ENCODE data around the gene PI4KB.
"Not testable (repeated sequence)": the region's sequence is repeated elsewhere in the genome, so short reads cannot be mapped to it uniquely, and the experiment has no call there.

PI4KB gene

DNA sequence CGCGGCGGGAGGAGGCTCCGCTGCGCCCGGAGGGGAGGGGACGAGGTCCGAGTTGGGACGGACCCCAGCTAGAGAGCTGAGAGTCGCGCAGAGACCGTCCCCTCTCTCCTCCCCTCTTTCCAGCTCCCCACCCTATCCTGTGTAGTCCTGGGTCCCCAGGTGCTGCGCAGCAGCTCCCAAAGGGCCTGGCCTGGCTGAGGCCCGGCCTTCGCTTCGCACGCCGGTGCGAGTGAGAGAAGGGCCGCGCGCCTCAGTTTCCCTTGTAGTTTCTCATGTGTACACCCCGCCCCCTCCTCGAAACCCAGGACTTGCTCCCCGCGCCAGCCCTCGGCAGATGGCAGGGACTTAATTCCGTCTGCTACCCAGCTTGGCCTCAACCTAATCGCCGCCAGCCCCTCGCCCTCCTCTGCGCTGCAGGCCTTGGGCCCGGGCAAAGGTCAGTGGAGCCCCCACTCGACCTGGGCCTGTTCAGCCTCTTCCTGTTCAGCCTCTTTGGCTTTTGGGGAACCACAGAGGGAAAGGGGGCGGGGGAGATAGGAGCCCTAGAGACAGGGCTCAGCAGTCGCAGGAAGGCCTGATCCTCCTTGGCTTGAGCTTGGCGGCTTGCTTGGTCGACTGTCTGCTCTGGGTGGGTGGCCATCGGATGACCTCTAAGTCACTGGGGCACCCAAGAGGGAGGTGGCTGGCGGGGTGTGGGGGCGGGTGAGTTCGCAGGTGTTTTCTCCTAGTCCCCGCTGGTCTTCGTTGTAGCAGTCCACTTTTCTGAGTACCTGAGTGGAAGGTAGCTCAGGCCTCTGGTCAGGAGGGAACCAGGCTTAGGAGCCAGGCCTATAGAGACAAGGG lies 44.1 kb downstream of the PI4KB start:
- Mint-ChIP-seq H3K9me3 (no peaks in the 10 kb centered on the region), H3K4me1 (ENCODE audit: low read depth) (peaks cover 19% of the 10 kb centered on the region), H3K36me3 (ENCODE audit: low read depth) (peaks cover 14% of the 10 kb centered on the region)

DNA sequence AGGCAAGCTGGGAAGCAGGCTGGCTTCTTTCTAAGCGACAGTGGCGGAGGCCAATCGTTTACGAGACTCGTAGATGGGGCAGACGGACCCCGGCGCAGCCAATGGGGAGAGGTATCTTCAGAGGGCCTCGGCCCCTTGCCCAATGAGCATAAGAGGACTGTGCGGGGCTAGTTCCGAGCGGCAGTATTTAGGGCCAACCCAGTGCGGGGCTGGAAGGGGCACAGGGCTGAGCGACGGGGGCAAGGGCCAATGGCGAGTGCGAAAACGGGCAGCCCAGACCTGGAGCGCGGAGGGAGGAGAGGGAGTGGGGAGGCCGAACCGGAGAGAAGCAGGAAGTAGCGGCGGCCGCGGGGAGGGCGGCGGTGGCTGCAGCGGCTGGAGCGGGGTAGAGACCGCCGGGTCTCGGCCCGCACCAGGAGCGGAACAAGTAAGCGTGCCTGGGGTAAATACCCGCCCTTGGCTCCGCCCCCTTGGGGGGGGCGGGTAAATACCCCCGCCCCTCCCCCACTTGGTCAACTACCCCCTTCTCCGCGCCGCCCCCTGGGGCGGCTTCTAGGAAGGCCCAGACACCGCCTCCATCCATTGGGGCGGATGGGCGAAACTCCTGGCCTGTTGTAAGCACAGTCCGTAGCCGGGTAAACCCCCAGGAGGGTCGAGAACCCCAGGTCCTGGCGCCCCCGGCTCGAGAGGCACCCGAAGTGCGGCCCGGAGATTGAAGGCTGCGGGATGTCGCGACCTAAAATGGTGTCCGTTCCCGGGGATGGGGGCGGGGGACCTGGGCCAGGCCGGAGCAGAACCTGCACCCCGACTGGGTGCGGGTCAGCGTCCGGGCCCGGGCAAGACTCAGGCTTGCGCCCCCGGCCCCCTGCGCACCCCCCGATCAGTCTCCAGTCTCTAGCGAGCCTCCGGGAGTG lies 45.0 kb downstream of the PI4KB start, which contains the start of gene ZNF687:
Gene ZNF687, plus strand, starts transcription at position 331 of the 914 bp plus-strand sequence. CDS start 3,993 bp downstream, outside the sequence.
- H3K9me3 Mint-ChIP-seq, result no peaks in the 10 kb centered on the region
- no peaks in the 10 kb centered on the region for H3K27me3 Mint-ChIP-seq (ENCODE audit: low read depth)
- H3K4me3 Mint-ChIP-seq, result peak within 1 kb of the TSS; percentile 98
- peak within 1 kb of the TSS; percentile 99 for H3K27ac Mint-ChIP-seq
- H3K4me1 Mint-ChIP-seq (ENCODE audit: low read depth), result peaks cover 24% of the 10 kb centered on the region
- H3K36me3 Mint-ChIP-seq (ENCODE audit: low read depth), result peaks cover 14% of the 10 kb centered on the region

More for the DNA sequence above, 44.1 kb downstream of the PI4KB start:
- peak overlapping the region; percentile 93 for H3K4me3 Mint-ChIP-seq
- no peaks in the 10 kb centered on the region for H3K27me3 Mint-ChIP-seq (ENCODE audit: low read depth)
- H3K27ac Mint-ChIP-seq, result peak overlapping the region; percentile 90

DNA sequence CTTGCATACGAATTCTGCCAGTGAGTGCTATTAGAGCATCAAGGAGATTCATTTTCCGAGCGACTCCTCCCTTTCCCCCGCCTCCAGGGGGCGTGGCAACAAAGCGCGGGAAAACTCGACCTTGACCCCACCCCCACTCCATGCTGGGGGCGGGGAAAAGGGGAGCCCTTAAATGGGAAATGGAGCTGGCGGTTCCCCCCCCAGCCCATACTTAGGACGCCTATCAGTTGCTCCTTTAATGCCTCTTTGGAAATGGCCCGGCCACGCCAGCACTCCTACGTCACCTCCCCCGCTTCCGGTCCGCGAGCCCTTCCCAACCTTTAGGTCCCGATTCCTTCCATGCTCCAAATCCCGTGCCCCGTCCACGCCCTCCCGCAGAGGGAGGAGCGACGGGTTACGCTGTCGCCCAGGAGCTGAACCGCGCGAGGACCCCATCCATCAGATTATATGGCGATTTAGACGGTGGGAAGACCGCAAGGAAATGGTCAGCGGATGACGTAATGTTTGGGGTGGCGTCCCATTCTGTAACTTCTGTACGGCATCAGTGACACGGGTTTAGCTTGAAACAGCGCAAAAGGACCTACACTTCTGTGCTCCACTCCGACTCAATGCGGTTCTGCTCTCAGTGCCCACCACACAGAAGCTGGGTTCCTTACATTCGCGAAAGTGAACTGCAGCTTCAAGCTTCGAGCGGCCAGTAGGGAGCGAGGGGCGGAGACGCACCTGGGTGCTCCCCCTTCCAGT lies 45.8 kb downstream of the PI4KB start:
- peak overlapping the region; percentile 99 for H3K27ac Mint-ChIP-seq

DNA sequence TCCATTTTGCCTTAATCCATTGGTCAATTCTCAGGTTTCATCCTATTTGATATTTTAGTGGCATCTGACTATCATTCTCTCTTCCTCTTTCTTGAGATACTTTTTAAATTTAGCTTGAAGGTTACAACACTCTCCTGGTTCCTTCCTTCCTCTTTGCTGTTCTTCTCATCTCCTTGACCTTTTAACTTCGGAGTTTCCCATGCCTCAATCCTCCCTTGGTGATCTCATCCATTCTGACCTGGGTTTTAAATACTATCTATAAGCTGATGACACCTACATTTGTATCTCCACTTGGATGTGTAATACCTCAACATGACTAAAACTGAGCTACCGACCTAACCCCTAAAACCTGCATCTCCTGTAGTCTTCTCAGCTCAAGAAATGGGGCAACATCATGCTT lies 50.0 kb downstream of the PI4KB start:
- H3K27me3 Mint-ChIP-seq (ENCODE audit: low read depth), result no peaks in the 10 kb centered on the region
- H3K9me3 Mint-ChIP-seq, result no peaks in the 10 kb centered on the region
- peaks cover 8% of the 10 kb centered on the region for H3K36me3 Mint-ChIP-seq (ENCODE audit: low read depth)
- H3K27ac Mint-ChIP-seq, result peak overlapping the region; percentile 7
- peaks cover 8% of the 10 kb centered on the region for H3K4me1 Mint-ChIP-seq (ENCODE audit: low read depth)
- no peak overlapping the region for H3K4me3 Mint-ChIP-seq

More for the DNA sequence above, 45.8 kb downstream of the PI4KB start:
- peak overlapping the region; percentile 98 for H3K4me3 Mint-ChIP-seq
- H3K27me3 Mint-ChIP-seq (ENCODE audit: low read depth), result no peaks in the 10 kb centered on the region
- H3K36me3 Mint-ChIP-seq (ENCODE audit: low read depth), result peaks cover 8% of the 10 kb centered on the region
- H3K9me3 Mint-ChIP-seq, result no peaks in the 10 kb centered on the region
- peaks cover 25% of the 10 kb centered on the region for H3K4me1 Mint-ChIP-seq (ENCODE audit: low read depth)

DNA sequence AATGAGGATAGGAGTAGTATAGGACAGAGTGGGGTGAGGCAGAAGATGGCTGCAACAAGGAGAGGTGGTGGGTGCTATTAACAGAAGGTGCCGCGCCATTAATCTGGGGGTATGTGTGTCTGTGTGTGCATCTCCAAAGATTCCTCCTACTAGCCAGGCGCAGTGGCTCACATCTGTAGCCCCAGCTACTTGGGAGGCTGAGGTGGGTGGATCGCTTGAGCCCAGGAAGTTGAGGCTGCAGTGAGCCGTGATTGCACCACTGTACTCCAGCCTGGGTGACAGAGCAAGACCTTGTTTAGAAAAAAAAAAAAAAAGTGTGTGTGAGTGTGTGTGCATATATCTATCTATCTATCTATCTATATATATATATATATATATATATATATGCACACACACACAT lies 51.9 kb downstream of the PI4KB start:
- not testable (repeated sequence) for H3K4me3 Mint-ChIP-seq; H3K27me3 Mint-ChIP-seq (ENCODE audit: low read depth); H3K27ac Mint-ChIP-seq; H3K9me3 Mint-ChIP-seq
- H3K4me1 Mint-ChIP-seq (ENCODE audit: low read depth), result peaks cover 10% of the 10 kb centered on the region
- peaks cover 17% of the 10 kb centered on the region for H3K36me3 Mint-ChIP-seq (ENCODE audit: low read depth)

DNA sequence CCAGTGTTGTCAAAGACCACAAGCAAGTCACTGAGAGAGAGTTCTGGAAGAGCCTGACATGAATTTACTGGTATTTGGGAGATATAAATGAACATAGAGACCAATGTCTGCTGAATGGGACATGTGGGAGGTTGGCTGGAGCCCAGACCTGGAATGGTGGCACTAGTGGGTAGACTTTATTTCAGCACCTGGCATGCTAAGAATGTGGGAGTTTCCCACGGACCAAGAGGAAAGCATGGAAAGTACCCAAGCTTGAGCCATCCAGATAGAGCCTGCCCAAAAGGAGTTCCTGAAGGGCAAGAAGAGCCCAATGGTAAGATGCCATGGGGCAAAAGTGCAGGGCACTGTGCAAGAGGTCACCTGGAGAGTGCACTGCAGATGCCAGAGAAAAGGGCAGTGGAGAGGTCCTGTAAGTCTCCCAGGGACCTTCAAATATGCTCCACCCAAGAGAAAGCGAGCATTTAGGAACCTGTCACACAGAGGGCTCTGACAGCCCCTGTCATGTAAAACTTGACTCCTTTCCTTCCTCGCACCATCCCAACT lies 53.2 kb downstream of the PI4KB start:
- Mint-ChIP-seq H3K36me3 (ENCODE audit: low read depth) (peaks cover 21% of the 10 kb centered on the region), H3K27me3 (ENCODE audit: low read depth) (no peaks in the 10 kb centered on the region), H3K4me1 (ENCODE audit: low read depth) (peaks cover 10% of the 10 kb centered on the region), H3K27ac (no peak overlapping the region), H3K9me3 (no peaks in the 10 kb centered on the region), H3K4me3 (no peak overlapping the region)

DNA sequence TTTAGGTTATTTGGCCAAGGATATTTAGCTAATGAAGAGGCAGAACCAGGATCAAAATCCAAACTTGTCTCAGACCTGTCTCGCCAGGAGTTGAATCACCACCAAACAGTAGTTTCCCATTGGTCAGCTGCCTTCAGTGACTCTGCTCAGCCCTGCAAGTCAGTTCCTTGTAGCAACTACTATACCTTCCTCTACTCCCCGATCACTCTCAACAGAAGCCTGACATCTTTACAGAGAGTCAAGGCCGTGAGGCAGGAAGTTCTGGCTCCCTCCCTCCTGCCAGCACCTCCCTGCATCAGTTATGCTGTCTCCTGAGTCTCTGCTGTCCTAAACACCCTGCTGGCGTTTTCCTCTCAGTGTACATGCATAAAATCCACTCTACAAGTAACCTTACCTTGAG lies 59.5 kb downstream of the PI4KB start:
- Mint-ChIP-seq H3K27ac (no peak overlapping the region), H3K27me3 (ENCODE audit: low read depth) (no peaks in the 10 kb centered on the region), H3K36me3 (ENCODE audit: low read depth) (peaks cover 49% of the 10 kb centered on the region), H3K4me1 (ENCODE audit: low read depth) (peaks cover 2% of the 10 kb centered on the region), H3K9me3 (no peaks in the 10 kb centered on the region), H3K4me3 (no peak overlapping the region)

DNA sequence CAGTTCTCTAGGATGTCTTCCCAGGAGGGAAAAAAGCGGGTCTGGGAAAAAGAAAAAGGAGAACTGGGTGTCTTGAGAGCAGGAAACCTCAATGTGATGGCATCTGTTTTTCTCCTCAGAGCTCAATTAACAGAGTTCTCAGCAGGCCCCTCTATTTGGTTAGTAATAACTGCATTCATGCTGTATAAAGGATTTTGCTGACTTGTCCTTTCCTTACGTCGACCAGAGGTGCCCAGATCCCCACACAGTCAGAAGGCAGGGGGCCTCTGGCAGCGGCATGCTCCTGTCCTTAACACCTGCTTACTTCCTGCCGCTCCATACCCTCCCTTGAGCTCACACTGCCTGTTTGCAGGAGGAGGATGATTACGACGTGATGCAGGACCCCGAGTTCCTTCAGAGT lies 60.4 kb downstream of the PI4KB start:
- H3K36me3 Mint-ChIP-seq (ENCODE audit: low read depth), result peaks cover 45% of the 10 kb centered on the region
- H3K4me3 Mint-ChIP-seq, result no peak overlapping the region
- H3K27ac Mint-ChIP-seq, result no peak overlapping the region
- H3K4me1 Mint-ChIP-seq (ENCODE audit: low read depth), result peaks cover 2% of the 10 kb centered on the region
- no peaks in the 10 kb centered on the region for H3K9me3 Mint-ChIP-seq
- H3K27me3 Mint-ChIP-seq (ENCODE audit: low read depth), result no peaks in the 10 kb centered on the region

DNA sequence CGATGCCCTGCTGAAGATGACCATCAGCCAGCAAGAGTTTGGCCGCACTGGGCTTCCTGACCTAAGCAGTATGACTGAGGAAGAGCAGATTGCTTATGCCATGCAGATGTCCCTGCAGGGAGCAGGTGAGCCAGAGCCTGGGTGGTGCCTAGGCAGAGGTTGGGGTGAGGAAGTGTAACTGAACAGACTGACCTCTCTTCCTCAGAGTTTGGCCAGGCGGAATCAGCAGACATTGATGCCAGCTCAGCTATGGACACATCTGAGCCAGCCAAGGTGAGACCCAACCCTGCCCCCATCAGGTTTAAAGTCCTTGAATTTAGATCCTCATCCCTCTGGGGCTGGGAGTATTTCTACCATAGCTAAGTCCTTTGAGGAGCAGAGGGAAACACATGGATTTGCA lies 60.9 kb downstream of the PI4KB start:
- peaks cover 40% of the 10 kb centered on the region for H3K36me3 Mint-ChIP-seq (ENCODE audit: low read depth)
- peaks cover under 1% of the 10 kb centered on the region for H3K4me1 Mint-ChIP-seq (ENCODE audit: low read depth)
- no peak overlapping the region for H3K27ac Mint-ChIP-seq
- no peaks in the 10 kb centered on the region for H3K27me3 Mint-ChIP-seq (ENCODE audit: low read depth)
- no peak overlapping the region for H3K4me3 Mint-ChIP-seq
- H3K9me3 Mint-ChIP-seq, result no peaks in the 10 kb centered on the region

DNA sequence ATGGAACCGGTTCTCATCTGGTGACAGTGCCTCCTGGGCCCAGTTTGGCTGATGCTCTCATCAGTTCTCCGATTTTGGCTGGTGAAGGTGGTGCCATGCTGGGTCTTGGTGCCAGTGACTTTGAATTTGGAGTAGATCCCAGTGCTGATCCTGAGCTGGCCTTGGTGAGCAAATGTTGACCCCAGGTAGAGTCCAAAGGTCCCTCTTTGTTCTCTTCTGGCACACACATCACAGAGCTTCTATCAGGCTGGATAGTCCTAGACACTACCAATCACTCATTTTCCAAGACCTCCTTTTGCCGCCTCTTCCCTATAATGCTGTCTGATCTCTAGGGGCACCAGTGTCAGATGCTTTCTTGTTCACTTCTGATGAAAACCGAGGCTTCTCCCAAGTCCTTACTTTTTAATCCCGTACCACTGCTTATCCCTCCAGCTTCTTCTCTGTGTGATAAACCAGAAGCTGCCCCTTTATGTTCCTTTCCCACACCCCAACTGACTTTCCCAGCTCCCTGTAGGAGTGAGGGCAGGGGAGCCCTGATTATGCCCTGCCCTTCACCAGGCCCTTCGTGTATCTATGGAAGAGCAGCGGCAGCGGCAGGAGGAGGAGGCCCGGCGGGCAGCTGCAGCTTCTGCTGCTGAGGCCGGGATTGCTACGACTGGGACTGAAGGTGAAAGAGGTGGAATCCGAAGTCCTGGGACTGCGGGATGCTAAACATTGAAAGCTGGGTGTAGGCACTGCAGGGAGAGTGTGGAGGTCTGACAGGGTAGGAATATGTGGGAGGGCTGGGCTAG lies 61.6 kb downstream of the PI4KB start:
- Mint-ChIP-seq H3K4me3 (no peak overlapping the region), H3K36me3 (ENCODE audit: low read depth) (peaks cover 38% of the 10 kb centered on the region), H3K27me3 (ENCODE audit: low read depth) (no peaks in the 10 kb centered on the region), H3K4me1 (ENCODE audit: low read depth) (no peaks in the 10 kb centered on the region), H3K9me3 (no peaks in the 10 kb centered on the region), H3K27ac (no peak overlapping the region)

DNA sequence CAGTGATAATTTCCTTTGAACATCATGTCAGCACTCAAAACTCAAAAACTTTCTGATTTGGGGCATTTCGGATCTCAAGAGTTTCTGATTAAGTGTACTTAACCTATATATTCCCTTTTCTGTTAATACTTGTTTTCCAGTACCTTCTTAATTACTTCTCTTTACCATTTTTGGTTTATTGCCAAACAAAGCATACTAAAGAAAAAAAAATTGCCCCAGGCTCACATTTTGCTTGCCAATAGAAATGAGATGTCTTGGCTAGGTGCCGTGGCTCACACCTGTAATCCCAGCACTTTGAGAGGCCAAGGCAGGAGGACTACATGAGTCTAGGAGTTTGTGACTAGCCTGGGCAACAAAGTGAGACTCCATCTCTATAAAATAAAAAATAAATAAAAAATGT lies 67.9 kb downstream of the PI4KB start:
- Mint-ChIP-seq H3K4me3 (no peak overlapping the region), H3K4me1 (ENCODE audit: low read depth) (peaks cover 23% of the 10 kb centered on the region), H3K36me3 (ENCODE audit: low read depth) (peaks cover 10% of the 10 kb centered on the region)

DNA sequence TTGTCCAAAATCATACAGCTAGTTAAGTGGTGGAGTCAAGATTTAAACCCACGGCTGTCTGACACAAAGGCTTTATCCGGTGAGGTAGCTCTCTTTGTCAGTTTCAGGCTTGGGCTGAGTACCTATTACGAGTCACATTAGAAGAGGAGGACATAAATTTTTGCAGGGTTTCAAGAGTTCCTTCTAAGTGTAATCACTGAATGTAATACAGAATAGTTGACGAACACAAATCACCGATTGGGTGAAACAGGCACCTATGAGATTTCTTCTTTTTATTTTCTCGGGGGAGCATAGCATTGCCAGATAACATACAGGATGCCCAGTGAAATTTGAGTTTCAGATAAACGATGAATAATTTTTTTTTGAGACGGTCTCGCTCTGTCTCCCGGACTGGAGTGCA lies 71.8 kb downstream of the PI4KB start:
- peak overlapping the region; percentile 91 for H3K27ac Mint-ChIP-seq
- H3K36me3 Mint-ChIP-seq (ENCODE audit: low read depth), result peaks cover 5% of the 10 kb centered on the region
- H3K9me3 Mint-ChIP-seq, result no peaks in the 10 kb centered on the region
- no peaks in the 10 kb centered on the region for H3K27me3 Mint-ChIP-seq (ENCODE audit: low read depth)
- peaks cover 27% of the 10 kb centered on the region for H3K4me1 Mint-ChIP-seq (ENCODE audit: low read depth)
- peak overlapping the region; percentile 94 for H3K4me3 Mint-ChIP-seq

More for the DNA sequence above, 67.9 kb downstream of the PI4KB start:
- Mint-ChIP-seq H3K27me3 (ENCODE audit: low read depth) (no peaks in the 10 kb centered on the region), H3K27ac (no peak overlapping the region), H3K9me3 (no peaks in the 10 kb centered on the region)
